NCI-H748 treated with DMSO at 0.1 percent for 48 hours (cell line): ENCODE measurements around the gene ADD1.

Experiments
- DNase-seq: peaks from one replicate; lab custom pipeline; 2025; lab: John Stamatoyannopoulos, UW

The ADD1 gene, protein sequence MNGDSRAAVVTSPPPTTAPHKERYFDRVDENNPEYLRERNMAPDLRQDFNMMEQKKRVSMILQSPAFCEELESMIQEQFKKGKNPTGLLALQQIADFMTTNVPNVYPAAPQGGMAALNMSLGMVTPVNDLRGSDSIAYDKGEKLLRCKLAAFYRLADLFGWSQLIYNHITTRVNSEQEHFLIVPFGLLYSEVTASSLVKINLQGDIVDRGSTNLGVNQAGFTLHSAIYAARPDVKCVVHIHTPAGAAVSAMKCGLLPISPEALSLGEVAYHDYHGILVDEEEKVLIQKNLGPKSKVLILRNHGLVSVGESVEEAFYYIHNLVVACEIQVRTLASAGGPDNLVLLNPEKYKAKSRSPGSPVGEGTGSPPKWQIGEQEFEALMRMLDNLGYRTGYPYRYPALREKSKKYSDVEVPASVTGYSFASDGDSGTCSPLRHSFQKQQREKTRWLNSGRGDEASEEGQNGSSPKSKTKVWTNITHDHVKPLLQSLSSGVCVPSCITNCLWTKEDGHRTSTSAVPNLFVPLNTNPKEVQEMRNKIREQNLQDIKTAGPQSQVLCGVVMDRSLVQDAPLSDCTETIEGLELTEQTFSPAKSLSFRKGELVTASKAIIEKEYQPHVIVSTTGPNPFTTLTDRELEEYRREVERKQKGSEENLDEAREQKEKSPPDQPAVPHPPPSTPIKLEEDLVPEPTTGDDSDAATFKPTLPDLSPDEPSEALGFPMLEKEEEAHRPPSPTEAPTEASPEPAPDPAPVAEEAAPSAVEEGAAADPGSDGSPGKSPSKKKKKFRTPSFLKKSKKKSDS

DNA sequence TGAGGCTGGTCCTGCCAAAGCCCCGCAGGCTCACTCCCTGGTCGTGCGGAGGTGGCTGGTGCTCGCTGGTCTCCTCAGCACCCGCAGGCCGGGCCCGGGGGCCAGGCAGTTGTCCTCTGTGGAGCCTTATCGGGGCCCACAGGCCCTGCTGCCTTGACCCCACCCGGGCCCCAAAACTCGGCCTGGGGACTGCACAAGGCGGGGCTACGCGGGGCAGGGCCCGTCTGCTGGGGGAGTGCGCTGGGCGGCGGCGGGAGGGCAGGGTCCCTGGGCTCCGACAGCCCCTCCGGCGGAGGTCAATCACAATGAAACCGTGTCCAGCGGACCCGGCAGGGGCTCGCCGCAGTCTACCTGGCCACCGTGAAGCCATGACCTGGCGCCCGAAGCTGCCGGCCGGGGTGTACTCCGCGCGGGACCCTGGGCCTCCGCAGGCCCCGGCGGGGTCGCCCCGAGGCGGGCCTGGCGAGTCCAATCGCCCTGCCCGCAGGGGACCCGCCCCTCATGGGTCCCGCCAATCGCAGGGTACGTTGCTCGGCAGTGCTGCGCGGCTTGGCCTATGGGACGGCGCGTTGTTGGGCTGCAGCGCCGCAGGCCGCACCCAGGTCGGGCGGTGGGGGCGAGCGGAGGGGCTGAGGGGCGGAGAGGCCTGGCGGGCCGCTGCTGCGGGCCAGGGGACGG, at the start of gene ADD1:
ADD1 (plus strand) TSS at position 582 of the 678 bp plus-strand sequence. CDS start 32,072 bp downstream, outside the sequence.
- peak; percentile 1 for DNase-seq

DNA sequence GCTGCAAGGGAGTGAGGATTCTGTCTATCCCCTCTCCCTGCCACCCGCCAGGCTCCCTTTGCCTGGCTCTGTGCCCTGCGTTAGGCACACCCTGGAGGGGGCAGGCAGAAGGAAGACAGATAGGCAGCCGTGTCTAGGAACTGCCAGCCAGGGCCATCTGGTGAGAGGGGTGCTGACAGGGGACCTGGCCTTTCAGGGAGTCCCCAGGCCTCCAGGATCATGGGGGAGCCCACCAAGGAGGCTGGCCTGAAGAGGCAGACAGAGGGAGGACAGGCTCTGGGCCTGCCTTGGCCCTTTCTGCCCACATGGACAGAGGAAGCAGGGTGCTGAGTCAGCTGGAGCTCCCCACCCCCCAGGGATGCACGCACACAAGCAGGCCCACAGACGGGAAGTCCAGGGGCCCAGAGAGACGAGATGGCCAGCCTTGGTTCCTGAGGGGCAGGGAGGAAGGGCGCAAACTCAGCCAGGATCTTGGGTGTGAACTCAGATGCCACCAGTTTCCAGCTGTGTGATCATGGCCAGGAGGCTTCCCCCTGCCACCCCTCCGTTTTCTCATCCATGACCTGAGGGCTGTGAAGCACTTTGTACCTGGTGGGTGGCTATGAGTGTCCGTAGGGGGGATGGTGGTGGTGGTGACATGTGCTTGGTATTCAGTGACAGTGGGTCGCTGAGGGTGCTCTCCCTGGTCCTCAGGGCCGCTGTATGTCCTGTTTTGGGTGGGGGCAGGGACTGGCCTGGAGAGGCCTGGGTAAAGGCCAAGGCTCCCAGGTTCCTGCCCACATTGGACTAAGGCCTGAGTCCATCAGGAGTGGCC, 49.0 kb upstream of the ADD1 start:
- no peak for DNase-seq

DNA sequence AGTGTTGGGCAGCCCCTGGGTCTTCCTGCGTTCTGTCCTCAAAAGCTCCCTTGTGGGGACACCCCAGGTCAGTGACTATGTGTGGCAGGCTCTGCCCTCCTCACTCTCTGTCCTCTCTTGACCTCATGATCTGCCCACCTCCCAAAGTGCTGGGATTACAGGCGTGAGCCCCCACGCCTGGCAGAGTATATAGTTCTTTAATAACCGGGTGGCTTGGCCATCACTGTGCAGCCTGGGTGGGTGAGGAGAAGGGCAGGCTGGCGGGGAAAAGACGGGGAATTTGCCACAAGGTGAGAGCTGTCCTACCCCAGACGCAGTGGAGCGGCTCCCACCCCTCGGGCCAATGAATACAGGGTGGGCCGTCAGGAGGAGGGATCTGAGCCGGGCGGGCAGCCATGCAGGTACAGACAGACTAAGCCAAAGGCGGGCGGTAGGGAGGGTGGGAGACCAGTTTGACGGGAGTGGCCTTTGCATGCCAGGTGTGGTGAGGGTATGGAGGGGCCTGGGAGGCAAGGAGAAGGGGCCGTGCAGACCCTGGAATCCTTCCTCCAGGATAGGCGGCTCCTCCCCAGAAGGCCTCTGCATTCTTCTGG, 48.2 kb upstream of the ADD1 start:
- no peak for DNase-seq

DNA sequence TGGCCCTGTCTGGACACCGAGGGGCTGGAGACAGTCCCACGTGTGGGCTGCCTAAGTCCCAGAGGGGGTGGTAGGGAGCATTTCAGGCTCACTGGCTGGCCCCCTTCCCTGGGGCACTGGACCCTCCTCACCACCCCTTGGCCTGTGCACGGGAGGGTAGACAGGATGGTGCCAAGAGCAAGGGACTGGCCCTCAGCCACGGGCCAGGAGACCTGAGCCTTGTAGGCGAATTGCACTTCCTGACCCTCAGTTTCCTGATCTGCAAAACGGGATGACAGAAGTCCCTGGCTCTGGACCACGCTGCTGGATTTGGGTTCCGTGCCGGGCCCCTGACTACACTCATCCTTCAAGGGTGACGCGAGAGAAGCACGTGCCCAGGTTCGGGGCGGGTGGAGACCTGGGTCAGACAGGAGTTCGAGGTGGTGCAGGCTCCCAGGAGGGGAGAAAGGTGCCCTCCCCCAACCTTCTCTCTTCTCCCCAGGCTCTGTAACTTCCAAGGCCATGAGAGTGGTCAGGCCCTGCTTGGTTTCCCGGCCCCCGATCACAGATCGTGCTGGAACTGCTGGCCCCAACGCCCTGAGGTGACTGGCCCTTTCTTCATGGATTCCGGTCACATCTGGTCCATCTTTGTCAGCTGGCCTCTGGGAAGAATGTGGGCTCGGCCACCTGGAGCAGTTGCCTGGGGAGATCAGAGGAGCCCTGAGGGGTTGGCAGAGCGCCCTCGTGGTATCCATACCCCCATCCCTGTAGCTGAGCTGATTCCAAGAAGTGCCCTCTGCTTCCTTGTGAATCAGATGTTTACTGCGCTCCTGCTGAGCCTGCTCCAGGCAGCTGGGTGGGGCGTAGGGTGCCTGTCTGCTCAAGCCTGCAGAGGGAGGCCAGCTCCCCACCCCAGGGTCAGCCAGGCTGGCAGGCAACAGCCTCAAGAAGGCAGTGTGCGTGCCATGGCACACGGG, 47.5 kb upstream of the ADD1 start:
- no peak for DNase-seq

DNA sequence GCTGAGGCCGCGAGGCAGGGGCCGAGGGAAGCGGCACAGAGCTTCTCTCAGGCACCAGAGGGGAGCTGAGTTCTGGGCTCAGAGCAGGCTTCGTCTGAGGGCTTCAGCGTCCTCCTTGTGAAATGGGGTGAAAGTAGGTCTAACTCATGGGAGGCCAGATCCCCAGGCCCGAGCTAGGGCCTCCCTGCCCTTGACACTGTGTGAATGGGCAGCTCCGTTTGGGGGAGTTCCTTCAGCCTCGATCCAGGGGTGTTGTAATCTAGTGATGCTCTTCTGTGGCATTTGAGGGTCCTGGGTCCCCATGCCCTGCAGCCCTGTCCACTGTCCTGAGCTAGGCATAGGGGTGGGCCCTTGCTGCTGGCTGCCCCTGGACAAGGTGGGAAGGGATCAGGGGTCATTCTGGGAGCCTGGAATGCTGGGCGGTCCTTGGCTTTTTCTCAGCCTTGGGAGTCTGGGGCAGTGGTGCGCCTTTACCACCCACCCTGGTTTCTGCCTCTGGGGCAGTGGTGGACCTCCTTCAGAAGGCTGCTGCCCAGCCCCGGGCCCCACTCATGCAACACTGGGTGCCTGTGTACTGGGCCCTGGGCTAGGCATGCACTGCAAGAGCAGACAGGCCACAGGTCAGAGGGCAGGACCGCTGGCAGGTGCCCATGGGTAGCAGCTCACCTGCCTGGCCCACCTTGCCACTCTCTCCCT, 46.6 kb upstream of the ADD1 start:
- DNase-seq: no peak

DNA sequence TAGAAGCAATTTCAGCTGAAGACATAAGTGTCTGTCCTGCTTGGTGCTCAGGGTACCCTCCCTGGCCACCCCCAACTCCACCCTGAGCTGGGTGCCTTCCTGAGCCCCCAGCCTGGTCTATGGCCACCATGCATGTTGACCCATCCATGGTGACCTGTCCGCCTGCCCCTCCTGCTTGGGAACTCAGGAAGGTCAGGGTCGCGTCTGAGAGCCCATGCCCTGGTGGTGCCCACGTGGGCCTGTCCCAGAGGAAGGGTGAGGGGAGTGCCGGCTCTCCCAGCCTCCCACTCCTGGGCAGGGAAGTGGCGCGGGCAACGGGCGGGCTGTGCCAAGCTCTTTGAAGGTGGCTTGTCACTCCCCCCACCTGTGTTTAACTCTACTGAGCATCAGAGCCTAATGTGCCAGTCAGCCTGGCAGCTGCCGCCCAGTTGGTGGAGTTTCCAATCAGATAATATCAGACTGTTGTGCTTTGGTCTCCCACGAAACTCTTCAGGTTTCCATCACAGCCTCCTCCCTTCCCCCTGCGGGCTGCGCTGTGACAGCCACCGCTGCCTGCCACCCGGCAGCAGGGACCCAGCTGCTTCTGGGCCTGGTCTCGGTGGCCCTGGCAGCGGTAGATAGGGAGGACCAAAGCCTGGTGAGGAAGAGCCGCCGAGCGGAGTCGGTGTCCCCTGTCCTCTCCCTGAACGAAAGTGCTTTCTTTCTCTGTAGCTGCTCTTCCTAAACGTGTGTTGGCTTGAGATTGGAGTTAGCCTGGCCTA, 45.9 kb upstream of the ADD1 start:
- no peak for DNase-seq

DNA sequence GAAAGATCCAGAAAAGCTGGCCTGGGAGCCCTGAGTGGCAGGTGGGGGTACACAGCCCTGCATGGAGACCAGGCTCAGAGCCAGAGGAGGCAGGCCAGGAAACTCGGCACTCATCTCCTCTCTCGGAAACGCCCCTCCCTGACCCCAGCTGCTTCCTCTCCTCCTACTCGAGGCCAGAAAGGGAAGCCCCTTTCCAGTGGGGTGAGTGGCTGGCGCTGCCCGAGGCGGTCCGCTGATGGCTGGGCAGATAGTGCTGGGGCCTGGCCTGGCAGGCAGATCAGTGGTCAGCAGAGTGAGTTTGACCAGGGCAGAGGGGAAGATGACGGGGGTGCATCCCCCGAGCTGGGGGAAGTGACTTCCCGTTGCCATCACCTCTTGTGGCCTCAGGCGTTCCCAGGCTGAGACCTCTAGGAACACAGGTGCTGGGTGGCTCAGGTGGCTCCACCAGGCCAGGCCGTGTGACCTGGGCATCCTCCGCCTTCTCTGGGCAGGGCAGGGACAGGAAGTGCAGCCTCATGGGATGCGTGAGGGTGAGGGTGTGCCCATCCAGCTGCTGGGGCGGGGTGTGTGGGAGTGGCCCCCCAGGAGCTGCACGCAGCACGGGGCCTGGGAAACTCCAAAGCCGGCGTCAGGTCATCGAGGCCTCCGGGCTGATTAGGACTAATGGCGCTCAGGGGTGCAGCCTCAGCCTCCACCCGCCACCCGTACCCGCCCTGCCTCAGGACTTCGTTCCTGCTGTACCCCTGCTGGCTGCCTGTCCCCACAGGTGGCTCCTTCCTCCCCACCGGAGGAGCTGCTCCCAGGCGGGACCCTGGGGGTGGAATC, 45.0 kb upstream of the ADD1 start:
- DNase-seq: no peak

DNA sequence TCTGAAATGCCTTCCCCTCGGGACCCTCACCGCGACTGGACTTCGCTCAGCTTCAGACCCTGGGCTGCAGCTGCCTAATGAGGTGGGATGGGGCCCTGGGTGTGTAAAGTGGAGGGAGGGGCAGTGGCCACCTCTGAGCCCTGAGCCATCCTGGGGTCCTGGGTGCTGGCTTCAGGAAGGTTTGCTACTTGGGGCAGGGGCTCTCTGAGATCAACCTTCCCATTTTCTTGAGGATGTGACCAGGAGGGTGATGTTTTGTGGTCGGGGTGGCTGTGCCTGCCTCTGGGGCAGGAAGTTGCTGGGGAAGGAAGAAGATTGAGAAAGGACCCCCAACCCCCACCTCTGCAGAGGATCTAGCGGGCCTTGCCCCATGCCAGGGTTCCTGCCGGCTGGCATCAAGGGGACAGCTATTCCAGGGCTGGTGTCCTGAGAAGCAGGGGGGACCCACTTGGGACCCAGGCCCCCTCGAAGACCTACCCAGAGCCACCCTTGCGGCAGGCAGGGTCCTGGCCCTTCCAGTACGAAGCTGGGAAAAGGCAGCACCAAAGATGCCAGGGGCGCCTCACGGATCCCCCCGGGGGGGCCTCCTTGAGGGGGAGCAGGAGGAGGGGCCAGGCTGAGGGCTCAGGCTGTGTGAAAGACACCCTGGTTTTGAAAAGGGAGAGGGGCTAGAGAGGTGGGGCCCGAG, 44.3 kb upstream of the ADD1 start:
- DNase-seq: no peak

DNA sequence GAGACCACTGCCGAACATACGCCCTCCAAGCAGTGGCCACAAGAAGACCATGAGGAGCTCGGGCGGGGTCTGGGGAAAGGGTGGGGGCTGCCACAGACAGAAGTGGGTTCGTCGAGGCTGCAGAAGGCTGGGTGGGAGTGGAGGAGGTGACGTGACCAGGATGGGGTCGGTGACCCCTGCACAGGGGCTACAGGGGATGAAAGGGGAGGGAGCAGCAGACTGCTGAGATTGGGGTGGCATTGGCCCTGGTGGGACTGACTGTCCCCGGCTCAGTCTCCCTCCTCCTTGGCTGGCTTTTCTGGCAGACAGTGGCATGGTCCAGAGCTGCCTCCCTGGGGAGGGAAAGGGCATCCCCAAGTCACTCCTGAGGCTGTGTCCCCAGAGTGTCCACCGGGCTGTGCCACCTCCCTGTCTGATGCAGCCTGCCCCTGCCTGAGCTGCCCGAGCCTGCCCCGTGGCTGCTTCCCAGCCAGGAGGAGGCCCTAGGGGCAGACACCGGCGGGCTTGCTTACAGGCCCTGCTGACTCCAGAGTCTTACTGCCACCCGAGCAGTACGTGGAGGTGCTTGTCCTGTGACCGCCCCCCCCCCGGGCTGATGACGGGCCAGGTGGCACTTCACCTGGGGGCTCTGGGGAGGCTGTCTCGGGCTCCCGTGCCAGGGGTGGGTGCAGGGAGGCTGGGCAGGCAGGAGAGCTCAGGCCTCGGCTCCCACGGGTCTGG, 43.5 kb upstream of the ADD1 start:
- no peak for DNase-seq

DNA sequence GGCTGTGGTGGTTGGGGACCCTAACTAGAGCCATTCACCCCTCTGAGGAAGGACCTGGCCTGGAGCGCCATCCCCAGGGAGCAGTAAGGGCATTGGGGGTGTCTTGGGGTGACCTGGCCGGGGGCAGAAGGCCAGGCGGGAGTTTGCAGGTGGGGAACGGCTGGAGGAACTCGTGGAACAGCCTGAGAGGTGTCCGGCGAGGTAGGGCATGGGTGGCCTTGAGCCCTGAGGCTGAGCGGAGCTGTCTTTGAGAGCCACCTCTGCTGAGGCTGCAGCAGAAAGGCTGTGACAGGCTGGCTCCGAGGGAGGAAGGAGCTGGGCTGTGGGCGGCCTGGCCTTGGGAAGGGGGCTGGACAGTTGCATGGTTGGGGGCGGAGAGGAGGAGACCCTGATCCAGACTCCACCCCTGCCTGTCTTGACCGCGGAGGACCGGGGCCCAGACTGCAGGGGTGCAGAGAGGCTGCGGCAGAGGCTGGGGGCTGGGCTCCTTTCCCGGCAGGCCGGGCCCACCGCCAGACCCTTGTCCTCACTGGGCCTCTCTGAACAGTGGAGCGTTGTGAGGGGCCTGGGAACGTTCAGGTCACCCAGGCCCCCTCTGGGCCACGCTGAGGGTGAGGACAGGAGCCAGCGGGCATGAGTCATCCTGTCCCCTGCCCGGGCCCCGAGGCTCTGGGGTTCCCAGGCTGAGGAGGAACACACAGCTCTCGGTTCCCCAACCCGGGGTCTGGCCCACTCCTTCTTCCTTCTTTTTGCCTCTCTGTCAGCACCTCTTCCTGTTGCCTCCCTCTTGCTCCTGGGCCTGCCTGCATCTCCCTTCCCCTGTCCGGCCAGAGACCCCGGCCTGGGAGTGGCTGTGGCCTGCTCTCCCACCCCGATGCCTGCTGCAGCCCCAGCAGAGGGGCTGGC, 42.7 kb upstream of the ADD1 start:
- DNase-seq: no peak

DNA sequence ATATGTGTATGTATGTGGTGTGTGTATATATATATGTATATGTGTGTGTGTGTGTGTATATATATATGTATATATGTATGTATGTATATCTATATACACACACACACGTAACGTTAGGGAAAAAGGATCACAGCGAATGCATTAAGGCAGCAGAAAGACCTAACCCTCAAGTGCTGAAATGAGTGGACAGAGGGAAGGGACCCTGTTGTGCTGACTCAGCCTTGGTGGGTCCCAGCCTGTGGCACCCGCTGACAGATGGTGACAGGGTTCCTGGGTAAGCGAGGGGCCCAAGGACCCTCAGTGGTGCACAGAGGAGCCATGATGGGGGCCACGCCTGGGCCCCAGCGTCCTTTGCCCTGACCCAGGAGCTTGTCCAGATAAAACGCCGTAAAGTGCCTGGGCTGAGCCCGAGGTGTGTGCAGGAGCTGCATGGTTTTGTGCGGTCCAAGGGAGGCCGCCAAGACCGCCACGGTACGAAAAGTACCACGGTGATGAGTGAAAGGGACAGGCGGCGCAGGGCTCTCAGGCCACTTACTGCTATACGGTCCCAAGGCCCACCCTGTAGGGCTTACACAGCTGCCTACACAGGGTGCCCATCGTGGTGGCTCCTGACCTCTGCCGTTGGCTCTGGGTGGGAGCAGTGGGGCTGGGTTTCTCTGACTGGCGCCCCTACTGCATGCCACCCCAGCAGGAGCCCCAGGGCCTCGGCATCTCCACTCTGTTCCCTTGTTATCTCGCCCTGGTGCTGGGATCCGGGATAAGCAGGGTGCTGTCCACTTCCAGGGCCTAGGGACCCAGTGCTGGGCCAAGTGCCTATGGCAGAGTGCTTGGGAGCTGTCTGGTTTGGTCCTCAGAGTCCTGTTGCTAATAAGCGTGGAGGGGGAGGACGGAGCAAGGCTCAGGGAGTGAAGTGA, 40.8 kb upstream of the ADD1 start:
- no peak for DNase-seq

DNA sequence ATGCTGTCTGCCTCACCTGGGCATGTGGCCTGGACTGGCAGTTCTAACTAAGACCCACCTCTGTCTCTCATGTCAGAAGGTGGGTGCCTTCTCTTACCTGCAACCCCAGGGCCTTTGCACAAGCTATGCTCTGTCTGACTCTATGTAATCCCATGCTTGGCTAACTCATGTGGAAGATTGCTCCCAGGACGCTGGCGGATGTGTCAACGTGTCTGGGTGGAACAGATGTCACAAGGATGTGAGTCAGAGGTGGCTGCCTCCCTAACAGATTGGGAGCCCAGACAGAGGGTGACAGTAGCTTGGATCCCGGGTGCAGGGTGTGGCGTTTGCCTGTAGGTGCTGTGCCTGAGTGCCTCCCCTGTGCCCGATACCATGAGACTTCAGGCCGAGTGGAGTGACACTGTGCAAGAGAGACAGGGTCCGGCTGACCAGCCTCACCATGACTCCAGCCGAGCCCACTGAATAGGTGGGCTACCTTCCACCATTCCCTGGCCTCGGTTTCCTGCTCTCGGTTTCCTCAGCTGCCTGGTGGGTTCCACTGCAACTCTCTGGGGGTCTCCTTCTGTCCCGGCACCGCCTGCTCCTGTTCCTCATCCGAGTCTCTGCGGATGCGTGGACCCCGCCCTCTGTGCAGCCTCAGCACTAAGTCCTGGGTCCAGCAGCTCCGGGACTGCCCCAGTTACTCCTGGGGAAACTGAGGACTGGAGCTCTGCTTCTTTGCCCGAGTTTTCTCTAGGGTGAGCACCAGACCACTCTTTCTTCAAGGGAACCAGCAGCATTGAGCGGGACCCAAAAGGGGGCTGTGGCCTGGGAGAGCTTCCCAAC, 39.8 kb upstream of the ADD1 start:
- DNase-seq: no peak

DNA sequence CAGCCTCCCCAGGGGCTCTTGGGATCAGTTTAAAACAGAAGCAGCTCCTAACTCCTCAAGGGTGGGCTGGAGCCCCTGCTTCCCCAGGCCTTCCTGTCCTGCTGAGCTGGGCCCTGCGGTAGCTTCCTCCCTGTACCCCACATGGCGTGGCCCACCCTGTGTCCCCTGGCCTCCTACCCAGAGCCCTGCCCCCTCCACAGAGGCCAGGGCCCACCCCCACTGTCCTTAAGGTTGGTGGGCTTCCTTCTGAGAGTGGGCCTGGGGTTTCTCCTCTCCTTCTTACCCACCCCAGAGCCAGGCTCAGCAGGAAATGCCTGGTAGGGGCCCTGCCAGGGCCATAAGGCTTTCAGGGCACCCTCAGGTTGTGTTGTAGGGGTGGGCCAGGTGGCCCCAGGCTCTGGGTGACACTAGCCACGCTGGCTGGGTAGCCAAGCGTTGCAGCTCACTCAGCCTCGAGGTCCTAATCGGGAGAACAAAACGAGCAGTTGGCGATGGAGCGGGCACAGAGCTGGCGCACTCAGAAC, 39.1 kb upstream of the ADD1 start:
- DNase-seq: no peak
